CD4-positive, alpha-beta T cell treated with Interleukin-4 for 1 hour (primary cell): ENCODE data around the gene CREBBP.

Source experiments
- DNase-seq, 2 donors: peaks; one replicate each; pipeline ENCODE4 v3.0.0-alpha.2; 2020 to 2022

CREBBP gene

DNA sequence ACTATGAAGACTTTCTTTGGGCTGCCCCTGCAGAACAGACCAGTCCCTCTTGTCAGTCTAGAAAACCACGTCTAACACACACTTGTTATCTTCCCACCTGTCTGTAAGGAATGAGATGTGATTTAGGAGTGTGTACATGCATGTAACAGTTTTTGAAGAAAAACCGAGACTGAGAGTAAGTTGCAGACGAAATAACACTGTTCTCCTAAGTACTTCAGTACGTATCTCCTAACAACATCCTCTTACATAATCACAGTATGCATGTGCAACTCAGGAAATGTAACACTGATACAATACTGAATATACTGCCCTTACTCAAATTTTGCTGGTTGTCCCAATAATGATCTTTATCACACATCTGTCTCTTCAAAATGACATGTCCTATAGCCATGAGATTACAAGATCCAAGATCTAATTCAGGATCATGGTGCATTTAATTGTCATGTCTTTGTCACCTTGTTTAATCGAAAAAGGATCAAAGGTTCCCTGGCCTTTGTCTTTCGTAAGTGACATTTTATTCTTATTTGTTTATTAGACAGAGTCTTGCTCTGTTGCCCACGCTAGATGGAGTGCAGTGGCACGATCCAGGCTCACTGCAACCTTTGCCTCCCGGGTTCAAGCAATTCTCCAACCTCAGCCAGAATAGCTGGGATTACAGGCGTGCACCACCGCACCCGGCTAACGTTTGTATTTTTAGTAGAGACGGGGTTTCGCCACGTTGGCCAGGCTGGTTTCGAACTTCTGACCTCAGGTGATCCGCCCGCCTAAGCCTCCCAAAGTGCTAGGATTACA, 25.6 kb downstream of the CREBBP start:
- DNase-seq: no peak

GRCh38 chr16:3850544-3850899, 30.0 kb downstream of the CREBBP start:
- DNase-seq: no peak

- no peak for DNase-seq
Observed at GRCh38 chr16:3849751-3850543, 30.6 kb downstream of the CREBBP start.

DNA sequence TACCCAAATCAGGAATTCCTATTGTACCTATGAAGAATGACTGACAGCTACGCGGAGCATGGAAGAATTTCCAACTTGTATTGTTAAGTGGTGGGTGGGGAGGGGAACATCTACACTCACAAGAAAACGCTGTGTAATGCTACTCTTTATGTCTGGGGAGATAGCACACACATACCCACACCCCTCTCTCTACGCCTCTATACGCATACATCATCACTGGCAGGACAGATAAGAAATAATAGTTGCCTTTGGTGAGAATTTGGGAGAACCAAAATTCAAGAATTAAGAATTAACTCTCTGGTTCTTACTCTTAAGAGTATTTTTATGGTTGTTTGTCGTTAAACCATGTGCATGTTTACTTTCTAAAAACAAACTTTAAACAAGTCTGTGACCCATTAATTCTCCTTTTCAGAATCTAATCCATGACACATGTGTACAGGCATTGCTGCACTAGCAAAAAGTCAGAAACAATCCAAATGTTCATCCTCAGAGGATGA, 33.9 kb downstream of the CREBBP start:
- DNase-seq: no peak

GRCh38 chr16:3846087-3846486, 34.4 kb downstream of the CREBBP start:
- DNase-seq: no peak

DNA sequence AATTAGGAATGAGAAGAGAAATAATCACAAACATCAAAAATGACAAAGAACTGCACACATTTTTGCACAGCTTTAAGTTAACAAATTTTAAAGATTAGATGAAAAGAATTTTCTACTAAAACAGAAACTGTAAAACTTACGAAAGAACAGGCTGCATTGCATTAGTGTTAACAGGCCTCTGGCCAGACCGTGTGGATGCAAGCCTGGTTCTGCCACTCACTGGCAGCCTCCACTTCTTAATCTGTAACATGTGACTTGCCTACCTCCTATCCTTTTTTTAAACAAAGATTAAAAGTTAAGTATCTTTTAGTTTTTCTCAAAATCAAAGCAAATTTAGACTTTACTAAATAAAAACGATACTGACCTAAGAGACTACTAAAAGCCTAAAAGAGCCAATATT, 37.5 kb downstream of the CREBBP start:
- DNase-seq: no peak

GRCh38 chr16:3841729-3842508, 38.6 kb downstream of the CREBBP start:
- no peak for DNase-seq

DNA sequence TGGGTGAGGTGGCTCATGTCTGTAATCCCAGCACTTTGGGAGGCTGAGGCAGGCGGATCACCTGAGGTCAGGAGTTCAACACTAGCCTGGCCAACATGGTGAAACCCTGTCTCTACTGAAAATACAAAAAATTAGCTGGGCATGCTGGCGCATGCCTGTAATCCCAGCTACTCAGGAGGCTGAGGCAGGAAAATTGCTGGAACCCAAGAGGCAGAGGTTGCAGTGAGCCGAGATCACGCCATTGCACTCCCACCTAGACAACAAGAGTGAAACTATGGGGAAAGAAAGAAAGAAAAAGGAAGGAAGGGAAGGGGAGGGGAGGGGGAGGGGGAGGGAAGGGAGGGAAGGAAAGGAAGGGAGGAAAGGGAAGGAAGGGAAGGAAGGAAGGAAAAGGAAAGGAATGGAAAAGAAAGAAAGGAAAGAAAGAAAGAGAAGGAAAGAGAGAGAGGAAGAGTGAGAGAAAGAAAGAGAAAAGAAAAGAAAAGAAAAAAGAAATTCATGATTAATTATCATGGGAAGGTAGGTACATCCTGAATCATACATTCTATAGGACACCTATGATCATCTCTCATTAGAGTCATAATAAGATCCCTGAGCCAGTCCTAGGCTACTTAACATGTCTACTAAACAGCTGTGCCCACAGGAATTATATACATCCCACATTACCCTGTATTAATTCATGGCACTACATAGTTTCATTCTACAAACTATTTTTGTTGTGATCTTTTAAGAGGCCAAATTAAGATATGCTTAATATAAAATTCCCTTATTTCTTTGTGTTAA, 40.9 kb downstream of the CREBBP start:
- DNase-seq: no peak

DNA sequence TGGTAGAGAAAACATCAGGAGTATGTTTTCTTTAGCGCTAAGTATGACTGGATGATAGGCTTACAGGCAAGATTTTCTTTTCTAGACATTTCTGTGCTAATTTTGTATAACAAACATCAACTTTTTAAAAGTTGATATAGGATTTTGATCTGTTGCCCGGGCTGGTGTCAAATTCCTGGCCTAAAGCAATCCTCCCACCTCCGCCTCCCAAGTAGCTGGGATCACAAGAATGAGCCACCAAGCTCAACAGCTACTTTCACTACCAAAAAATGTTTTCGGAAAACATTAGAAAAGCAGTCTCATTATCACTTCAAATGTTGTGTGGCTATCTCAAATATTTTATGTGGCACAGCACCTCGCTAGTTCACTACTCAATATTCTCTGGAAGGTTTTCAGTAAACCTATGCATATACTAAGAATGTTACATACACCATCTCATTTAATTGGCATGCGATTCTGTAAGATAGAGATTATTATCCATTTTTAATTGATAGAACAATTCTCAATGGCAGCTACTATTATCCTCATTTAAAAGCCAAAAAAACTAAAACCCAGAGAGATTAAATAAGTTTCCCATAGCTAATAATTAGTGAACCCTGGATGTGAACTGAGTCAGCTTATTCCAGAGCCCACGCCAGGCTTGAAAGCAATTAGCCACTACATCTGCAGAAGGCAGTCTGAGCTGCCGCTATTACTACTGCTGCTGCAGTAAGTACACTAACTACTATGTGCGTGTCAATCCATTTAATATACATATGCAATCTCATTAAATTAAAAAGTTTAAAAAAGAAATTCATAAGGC, 41.7 kb downstream of the CREBBP start:
- DNase-seq: no peak

DNA sequence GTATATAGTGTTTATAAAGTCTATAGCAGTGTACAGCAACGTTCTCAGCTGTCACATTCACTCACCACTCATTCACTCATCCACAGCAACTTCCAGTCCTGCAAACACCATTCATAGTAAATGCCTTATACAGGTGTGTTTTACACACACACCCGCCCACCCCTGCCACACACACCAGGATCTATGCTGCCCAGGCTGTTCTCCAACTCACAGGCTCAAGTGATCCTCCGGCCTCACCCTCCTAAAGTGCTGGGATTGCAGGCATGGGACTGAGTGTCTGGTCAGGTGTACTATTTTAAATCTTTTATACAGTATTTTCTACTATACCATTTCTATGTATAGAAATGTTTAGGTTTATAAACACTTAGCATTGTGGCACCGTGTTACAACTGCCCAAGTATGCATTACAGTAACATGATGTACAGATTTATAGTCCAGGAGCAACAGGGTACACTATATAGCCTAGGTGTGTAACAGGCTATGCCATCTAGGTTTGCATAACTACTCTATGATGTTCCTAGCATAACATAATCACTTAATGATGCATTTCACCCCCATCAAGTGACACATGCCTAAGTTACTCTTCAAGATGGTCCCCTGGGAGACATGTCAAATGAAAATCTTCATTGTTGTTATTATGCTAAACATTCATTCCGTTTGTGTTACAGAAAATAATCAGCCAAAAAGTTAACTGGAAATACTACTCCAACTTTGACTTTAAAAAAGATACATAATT, 42.5 kb downstream of the CREBBP start:
- DNase-seq: no peak

- no peak for DNase-seq
Observed at GRCh38 chr16:3836641-3837040, 43.9 kb downstream of the CREBBP start.

- no peak for DNase-seq
Observed at GRCh38 chr16:3835089-3835602, 45.4 kb downstream of the CREBBP start.

DNA sequence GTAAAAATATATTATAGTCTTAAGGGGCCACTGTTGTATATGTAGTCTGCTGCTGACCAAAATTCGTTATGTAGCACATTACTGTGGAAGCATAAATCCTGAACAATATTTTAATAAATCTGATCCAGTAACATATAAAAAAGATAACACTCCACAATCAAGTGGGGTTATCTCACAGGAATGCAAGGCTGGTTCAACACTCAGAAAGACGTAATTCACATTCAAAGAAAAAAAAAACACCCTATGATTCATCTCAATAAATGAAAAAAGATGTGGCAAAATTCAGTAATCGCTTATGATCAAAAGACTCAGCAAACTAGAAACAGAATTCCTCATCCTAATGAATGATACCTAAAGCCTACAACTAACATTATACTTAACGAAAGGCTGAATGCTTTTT, 47.8 kb downstream of the CREBBP start:
- no peak for DNase-seq

DNA sequence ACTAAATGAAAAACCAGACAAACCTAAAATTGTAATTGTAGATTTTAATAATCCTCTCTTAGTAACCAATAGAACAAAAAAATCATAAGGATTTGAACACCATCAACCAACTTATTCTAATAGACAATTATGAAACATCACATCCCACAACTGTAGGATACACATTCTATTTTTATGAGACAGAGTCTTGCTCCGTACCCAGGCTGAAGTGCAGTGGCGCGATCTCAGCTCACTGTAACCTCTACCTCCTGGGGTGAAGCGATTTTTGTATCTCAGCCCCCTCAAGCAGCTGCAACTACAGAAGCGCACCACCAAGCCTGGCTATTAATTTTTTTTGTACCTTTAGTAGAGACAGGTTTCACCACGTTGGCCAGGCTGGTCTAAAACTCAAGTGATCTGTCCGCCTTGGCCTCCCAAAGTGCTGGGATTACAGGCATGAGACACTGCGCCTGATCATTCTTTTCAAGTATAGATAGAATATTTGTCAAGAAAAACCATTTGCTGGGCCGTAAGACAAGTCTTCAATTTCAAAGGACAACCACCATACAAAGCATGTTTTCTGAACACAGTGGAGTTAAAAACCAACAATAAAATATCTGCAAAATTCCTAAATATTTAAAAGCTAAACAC, 49.8 kb downstream of the CREBBP start:
- no peak for DNase-seq

- DNase-seq: no peak
Observed at GRCh38 chr16:3829631-3830536, 50.6 kb downstream of the CREBBP start.

DNA sequence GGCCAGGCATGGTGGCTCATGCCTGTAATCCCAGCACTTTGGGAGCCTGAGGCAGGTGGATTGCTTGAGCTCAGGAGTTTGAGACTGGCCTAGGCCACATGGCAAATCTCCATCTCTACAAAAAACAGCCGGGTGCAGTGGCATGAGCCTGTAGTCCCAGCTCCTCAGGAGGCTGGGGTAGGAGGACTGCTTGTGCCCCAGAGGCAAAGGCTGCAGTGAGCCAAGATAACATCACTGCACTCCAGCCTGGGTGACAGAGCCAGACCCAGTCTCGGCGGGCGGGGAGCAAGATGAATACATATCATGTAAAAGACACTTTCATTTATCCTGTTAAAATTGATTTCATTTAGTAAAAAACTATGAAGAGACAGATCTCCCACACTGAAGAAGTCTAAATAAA, 54.6 kb downstream of the CREBBP start:
- no peak for DNase-seq

GRCh38 chr16:3825103-3825502, 55.4 kb downstream of the CREBBP start:
- no peak for DNase-seq

DNA sequence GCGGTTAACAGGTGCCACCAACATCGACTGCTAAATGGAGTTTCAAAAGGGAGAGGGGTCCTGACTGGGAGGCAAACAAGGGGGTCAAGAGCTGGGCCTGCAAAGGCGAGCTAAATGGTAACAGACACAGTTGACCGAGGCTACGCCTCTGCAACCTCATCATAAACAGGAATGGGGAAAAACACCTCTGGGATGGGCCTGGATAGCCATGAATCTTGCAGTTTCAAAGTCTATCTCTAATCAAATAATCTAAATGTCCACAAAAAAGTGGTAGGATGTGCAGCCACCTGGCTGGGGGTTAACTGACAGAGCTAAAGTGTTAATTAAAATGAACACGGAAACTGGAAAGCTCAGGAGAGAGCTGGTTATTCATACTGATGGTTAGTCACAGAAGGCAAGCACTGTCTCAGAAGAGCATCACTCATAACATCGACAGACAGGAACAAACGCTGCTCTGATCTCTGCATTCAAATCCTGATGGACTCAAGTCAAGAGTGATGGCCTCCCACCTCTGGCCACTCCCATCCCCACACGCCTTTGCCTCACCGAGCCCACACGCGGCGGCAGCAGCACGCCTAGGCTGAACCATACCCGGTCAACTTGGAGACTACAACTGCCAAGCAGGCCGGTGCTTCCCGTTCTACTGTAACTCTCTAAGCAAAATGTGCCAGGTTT, 56.3 kb downstream of the CREBBP start:
- no peak for DNase-seq

DNA sequence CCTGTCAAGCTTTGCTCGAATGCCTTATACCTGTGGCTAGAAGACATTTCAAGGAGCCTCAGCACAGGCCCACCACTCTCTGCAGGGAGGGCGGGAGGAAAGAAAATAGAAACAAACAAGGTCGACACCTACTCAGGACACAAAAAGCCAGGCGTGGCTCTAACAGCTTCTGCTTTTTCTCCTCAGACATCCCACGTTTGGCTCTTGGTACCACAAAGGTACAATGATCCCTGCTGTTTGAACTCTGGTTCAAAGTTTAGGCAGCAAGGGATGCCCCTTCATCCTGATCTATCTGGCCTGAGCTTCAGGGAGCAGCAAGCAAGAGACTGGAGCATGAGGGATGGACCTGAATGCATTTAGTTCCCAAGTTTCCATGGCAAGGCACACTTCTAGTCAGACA, 57.1 kb downstream of the CREBBP start:
- DNase-seq: no peak
